Mesenchymal stem cell (in vitro differentiated cells and primary cell): ENCODE measurements around the gene MARK3.

Source experiments
- DNase-seq: peaks from one replicate; pipeline ENCODE4 v3.0.0-alpha.2; 2013
- H2AFZ ChIP-seq: one replicate; pipeline ENCODE4 v1.6.1; 2013; ENCODE audit warnings: low read depth, mild to moderate bottlenecking, control low read depth, inconsistent platforms, low read length, moderate library complexity
- H2AK5ac ChIP-seq: 2 replicates; pipeline ENCODE4 v1.6.1; 2013; ENCODE audit warnings: low read length, moderate library complexity, mild to moderate bottlenecking, inconsistent platforms; ENCODE audit not compliant: severe bottlenecking
- H2BK120ac ChIP-seq: one replicate; pipeline ENCODE4 v1.6.1; 2013; ENCODE audit warnings: low read depth, mild to moderate bottlenecking, inconsistent platforms, low read length, moderate library complexity
- H2BK12ac ChIP-seq, 2 experiments: one replicate each; pipeline ENCODE4 v1.6.1; 2013; ENCODE audit warnings: inconsistent platforms in 2 of 2, low read length in 2 of 2, mild to moderate bottlenecking in 2 of 2, moderate library complexity in 2 of 2, control low read depth in 1 of 2
- H2BK15ac ChIP-seq: one replicate; pipeline ENCODE4 v1.6.1; 2013; ENCODE audit warnings: mild to moderate bottlenecking, low read depth, inconsistent platforms; ENCODE audit not compliant: poor library complexity, severe bottlenecking
- H2BK5ac ChIP-seq: 2 replicates; pipeline ENCODE4 v1.6.1; 2013; ENCODE audit warnings: low read depth, mild to moderate bottlenecking, low read length, control low read depth, inconsistent platforms; ENCODE audit not compliant: poor library complexity, severe bottlenecking
- H3K14ac ChIP-seq, 2 experiments: one replicate each; pipeline ENCODE4 v1.6.1; 2013; ENCODE audit warnings: inconsistent platforms in 2 of 2, low read length in 2 of 2, control low read depth in 1 of 2, mild to moderate bottlenecking in 1 of 2, moderate library complexity in 1 of 2
- H3K18ac ChIP-seq, 2 experiments: one replicate each; pipeline ENCODE4 v1.6.1; 2013; ENCODE audit warnings: inconsistent platforms in 2 of 2, low read length in 2 of 2, control low read depth in 1 of 2, low read depth in 1 of 2, mild to moderate bottlenecking in 1 of 2
- H3K23ac ChIP-seq, 2 experiments: one replicate each; pipeline ENCODE4 v1.6.1; 2013; ENCODE audit warnings: inconsistent platforms in 2 of 2, low read length in 2 of 2, mild to moderate bottlenecking in 2 of 2, moderate library complexity in 2 of 2, control low read depth in 1 of 2
- H3K27ac ChIP-seq: 2 replicates; pipeline ENCODE4 v1.5.1; 2013; ENCODE audit warnings: mild to moderate bottlenecking, moderate library complexity, low read length, control low read depth, inconsistent platforms; ENCODE audit not compliant: poor library complexity, severe bottlenecking
- H3K27me3 ChIP-seq, 2 experiments: 2 replicates each; pipeline versions ENCODE4 v1.6.1 to v1.7.0; 2013; ENCODE audit warnings: low read length in 2 of 2, mild to moderate bottlenecking in 2 of 2, moderate library complexity in 2 of 2, control low read depth in 1 of 2, inconsistent platforms in 1 of 2; ENCODE audit not compliant: control insufficient read depth in 1 of 2, insufficient read depth in 1 of 2
- H3K36me3 ChIP-seq, 2 experiments: 2 replicates each; pipeline versions ENCODE4 v1.6.1 to v1.7.0; 2013; ENCODE audit warnings: low read length in 2 of 2, control low read depth in 1 of 2, inconsistent platforms in 1 of 2, low read depth in 1 of 2, mild to moderate bottlenecking in 1 of 2; ENCODE audit not compliant: insufficient read depth in 2 of 2, control insufficient read depth in 1 of 2
- H3K4ac ChIP-seq, 2 experiments: one replicate each; pipeline ENCODE4 v1.6.1; 2013; ENCODE audit warnings: inconsistent platforms in 2 of 2, low read length in 2 of 2, mild to moderate bottlenecking in 2 of 2, moderate library complexity in 2 of 2, control low read depth in 1 of 2, low read depth in 1 of 2
- H3K4me1 ChIP-seq: 2 replicates; pipeline ENCODE4 v1.6.1; 2013; ENCODE audit warnings: low read depth, low read length, control low read depth; ENCODE audit not compliant: control insufficient read depth, insufficient read depth
- H3K4me2 ChIP-seq: 2 replicates; pipeline ENCODE4 v1.6.1; 2013; ENCODE audit warnings: low read length, mild to moderate bottlenecking, inconsistent platforms; ENCODE audit not compliant: poor library complexity, severe bottlenecking
- H3K4me3 ChIP-seq, 2 experiments: 2 replicates each; pipeline versions ENCODE4 v1.5.1 to v1.7.0; 2013; ENCODE audit warnings: low read length in 2 of 2, mild to moderate bottlenecking in 2 of 2, control low read depth in 1 of 2, low read depth in 1 of 2; ENCODE audit not compliant: insufficient read depth in 1 of 2
- H3K79me1 ChIP-seq: replicated peaks from 2 replicates; pipeline ENCODE4 v1.6.1; 2013; ENCODE audit warnings: mild to moderate bottlenecking, control low read depth, low read length, inconsistent platforms; ENCODE audit not compliant: poor library complexity, severe bottlenecking
- H3K9ac ChIP-seq: 2 replicates; pipeline ENCODE4 v1.7.0; 2013; ENCODE audit warnings: mild to moderate bottlenecking, low read length, moderate library complexity
- H3K9me3 ChIP-seq: 2 replicates; pipeline ENCODE4 v1.7.0; 2013; ENCODE audit warnings: mild to moderate bottlenecking, low read length; ENCODE audit not compliant: control insufficient read depth
- H4K8ac ChIP-seq: one replicate; pipeline ENCODE4 v1.6.1; 2013; ENCODE audit warnings: inconsistent platforms, mild to moderate bottlenecking, low read length, moderate library complexity
- H4K91ac ChIP-seq: one replicate; pipeline ENCODE4 v1.6.1; 2013; ENCODE audit warnings: mild to moderate bottlenecking, low read length, inconsistent platforms
- WGBS: methylation state at CpG from one replicate; pipeline ENCODE4 v1.1.7; 2013; ENCODE audit warnings: mixed read lengths; 5-methylcytosine and 5-hydroxymethylcytosine counted together

MARK3 gene

DNA sequence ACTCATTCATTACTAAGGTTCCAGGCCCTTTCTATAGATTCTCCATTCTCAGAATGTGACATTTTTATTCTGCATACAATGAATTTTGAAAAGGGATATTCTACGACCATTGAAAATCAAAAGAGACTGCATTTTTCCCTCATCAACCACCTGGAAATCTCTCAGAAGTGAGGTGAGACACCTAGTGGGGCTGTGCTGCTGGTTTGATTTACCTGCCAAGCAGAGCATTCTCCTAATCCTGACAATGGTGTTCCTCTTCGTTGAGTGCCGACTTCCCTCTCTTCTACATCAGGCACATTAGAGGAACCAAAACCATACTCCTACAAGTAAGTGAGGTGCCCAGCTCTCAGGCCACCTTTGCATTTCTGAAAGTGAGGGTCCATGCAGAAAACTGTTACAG lies 122.5 kb downstream of the MARK3 start:
- H3K14ac ChIP-seq = no peak overlapping the region
- no peak overlapping the region for H3K9ac ChIP-seq
- H3K4me2 ChIP-seq = no peak overlapping the region
- no peak overlapping the region for H4K8ac ChIP-seq
- H3K4me1 ChIP-seq = peaks cover 3% of the 10 kb centered on the region
- H3K4ac ChIP-seq = no peak overlapping the region
- H2AK5ac ChIP-seq = no peak overlapping the region
- no peak overlapping the region for H4K91ac ChIP-seq
- no peak overlapping the region for H3K23ac ChIP-seq
- H3K4me3 ChIP-seq = no peak overlapping the region
- no peak overlapping the region for H2BK5ac ChIP-seq
- H2BK15ac ChIP-seq = no peak overlapping the region
- no peak overlapping the region for H2BK120ac ChIP-seq
- no peak overlapping the region for H2BK12ac ChIP-seq
- no peaks in the 10 kb centered on the region for H3K27me3 ChIP-seq
- H3K27ac ChIP-seq = no peak overlapping the region
- peaks cover 24% of the 10 kb centered on the region for H3K79me1 ChIP-seq
- peaks cover 76 to 89% of the 10 kb centered on the region in 2 experiments for H3K36me3 ChIP-seq
- no peaks in the 10 kb centered on the region for H3K9me3 ChIP-seq
- H2AFZ ChIP-seq = no peak overlapping the region
- WGBS = 94% methylated on average over 3 of the region's 3 CpGs
- no peak overlapping the region for H3K18ac ChIP-seq
- no peak for DNase-seq

DNA sequence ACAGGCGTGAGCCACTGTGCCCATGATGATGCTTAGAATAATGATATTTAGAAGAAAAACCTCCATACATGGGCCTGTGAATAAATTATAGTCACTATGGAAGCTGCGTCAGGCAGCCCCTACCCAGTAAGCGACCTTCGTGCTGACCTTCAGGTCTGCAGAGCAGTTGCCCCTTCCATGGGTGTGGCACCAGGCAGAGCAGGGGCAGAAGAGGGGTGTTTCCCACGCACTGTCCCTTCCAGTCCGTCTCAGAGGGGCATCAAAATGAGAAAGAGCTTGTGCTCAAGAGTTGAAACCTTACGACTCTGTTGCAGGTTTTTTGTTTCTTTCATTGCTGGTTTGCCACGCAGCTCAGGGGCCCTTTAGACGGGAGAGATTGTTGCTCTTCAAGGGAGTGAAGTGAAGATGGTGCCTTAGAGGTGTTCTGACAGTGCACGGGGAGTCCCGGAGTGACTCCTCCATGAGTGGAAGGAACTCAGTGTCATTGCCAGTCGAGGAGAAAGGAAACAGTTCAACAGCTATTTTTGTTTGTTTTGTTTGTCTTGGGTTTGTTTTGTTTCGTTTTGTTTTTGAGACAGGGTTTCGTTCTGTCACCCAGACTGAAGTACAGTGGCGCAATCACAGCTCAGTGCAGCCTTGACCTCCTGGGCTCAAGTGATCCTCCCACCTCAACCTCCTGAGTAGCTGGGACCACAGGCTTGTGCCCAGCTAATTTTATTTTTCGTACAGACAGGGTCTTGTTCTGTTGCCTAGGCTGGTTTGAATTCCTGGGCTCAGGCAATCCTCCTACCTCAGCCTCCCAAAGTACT lies 123.5 kb downstream of the MARK3 start:
- no peak overlapping the region for H2BK12ac ChIP-seq
- H3K4me1 ChIP-seq = peaks cover 9% of the 10 kb centered on the region
- no peak overlapping the region for H3K23ac ChIP-seq
- no peak overlapping the region for H2BK120ac ChIP-seq
- no peak overlapping the region for H3K14ac ChIP-seq
- no peak for DNase-seq
- no peak overlapping the region for H3K9ac ChIP-seq
- H3K79me1 ChIP-seq = peaks cover 18% of the 10 kb centered on the region
- no peaks in the 10 kb centered on the region for H3K27me3 ChIP-seq
- H3K27ac ChIP-seq = no peak overlapping the region
- no peak overlapping the region for H3K18ac ChIP-seq
- H4K91ac ChIP-seq = no peak overlapping the region
- no peaks in the 10 kb centered on the region for H3K9me3 ChIP-seq
- no peak overlapping the region for H2AK5ac ChIP-seq
- H4K8ac ChIP-seq = no peak overlapping the region
- H2AFZ ChIP-seq = no peak overlapping the region
- no peak overlapping the region for H3K4me3 ChIP-seq
- H3K4ac ChIP-seq = no peak overlapping the region
- no peak overlapping the region for H2BK15ac ChIP-seq
- no peak overlapping the region for H2BK5ac ChIP-seq
- no peak overlapping the region for H3K4me2 ChIP-seq
- H3K36me3 ChIP-seq = peaks cover 76 to 79% of the 10 kb centered on the region in 2 experiments
- WGBS = 90% methylated on average over 14 of the region's 16 CpGs

GRCh38 chr14:103509864-103510723 lies 124.9 kb downstream of the MARK3 start:
- Histone ChIP-seq H2BK120ac (no peak overlapping the region), H3K4me3 (no peak overlapping the region)

More at GRCh38 chr14:103509864-103510723, 124.9 kb downstream of the MARK3 start:
- H3K27me3 ChIP-seq = no peaks in the 10 kb centered on the region
- DNase-seq = no peak
- no peak overlapping the region for H3K27ac ChIP-seq
- no peak overlapping the region for H4K8ac ChIP-seq
- H2AFZ ChIP-seq = no peak overlapping the region
- H4K91ac ChIP-seq = no peak overlapping the region
- no peak overlapping the region for H3K4ac ChIP-seq
- no peaks in the 10 kb centered on the region for H3K9me3 ChIP-seq
- no peak overlapping the region for H3K18ac ChIP-seq
- H3K9ac ChIP-seq = no peak overlapping the region
- H3K4me2 ChIP-seq = no peak overlapping the region
- H3K14ac ChIP-seq = no peak overlapping the region
- H2AK5ac ChIP-seq = no peak overlapping the region
- no peak overlapping the region for H2BK15ac ChIP-seq
- WGBS = 96% methylated on average over 8 of the region's 11 CpGs
- peaks cover 67 to 73% of the 10 kb centered on the region in 2 experiments for H3K36me3 ChIP-seq
- H3K79me1 ChIP-seq = peaks cover 13% of the 10 kb centered on the region
- H3K23ac ChIP-seq = no peak overlapping the region
- H3K4me1 ChIP-seq = peaks cover 9% of the 10 kb centered on the region
- H2BK12ac ChIP-seq = no peak overlapping the region
- H2BK5ac ChIP-seq = no peak overlapping the region
